Activated T-cell treated with anti-CD3 and anti-CD28 coated beads, Interleukin-2, amount 50 U/mL, for 48 hours (primary cell): Measurements from ENCODE around the gene GPER1.
A peak's percentile ranks its signal among the peaks of the same experiment; 100 is the strongest.

Experiments used
- DNase-seq, 2 experiments: peaks; one replicate each; pipeline ENCODE4 v3.0.0-alpha.2; 2020

GPER1 gene

GRCh38 chr7:1054438-1054837, 33.5 kb upstream of the GPER1 start:
- no peak for DNase-seq

- peak; percentile 39 to 51 for DNase-seq
Measured at GRCh38 chr7:1054861-1055450, 33.0 kb upstream of the GPER1 start.

DNA sequence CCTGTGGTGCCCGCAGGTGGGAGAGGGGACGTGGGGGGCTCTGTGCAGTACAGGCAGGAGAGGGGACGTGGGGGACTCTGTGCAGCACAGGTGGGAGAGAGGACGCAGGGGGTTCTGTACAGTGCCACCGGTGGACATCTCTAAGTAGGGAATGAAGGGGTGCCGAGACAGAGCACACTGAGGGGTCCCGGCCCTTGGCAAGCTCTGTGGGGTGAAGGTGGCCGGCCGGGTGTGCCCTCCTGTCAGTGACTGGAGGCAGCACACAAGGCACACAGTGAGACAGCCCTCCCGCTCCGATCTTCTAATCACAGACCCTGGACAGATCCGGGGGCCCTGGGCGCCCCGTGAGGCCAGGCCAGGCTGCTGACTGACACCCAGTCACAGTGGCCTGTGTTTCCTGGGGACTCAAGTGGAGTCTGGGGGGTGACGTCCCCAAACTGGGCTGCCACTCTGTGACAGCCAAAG, 32.4 kb upstream of the GPER1 start:
- no peak for DNase-seq

- no peak for DNase-seq
Measured at GRCh38 chr7:1055956-1056784, 31.7 kb upstream of the GPER1 start.

DNA sequence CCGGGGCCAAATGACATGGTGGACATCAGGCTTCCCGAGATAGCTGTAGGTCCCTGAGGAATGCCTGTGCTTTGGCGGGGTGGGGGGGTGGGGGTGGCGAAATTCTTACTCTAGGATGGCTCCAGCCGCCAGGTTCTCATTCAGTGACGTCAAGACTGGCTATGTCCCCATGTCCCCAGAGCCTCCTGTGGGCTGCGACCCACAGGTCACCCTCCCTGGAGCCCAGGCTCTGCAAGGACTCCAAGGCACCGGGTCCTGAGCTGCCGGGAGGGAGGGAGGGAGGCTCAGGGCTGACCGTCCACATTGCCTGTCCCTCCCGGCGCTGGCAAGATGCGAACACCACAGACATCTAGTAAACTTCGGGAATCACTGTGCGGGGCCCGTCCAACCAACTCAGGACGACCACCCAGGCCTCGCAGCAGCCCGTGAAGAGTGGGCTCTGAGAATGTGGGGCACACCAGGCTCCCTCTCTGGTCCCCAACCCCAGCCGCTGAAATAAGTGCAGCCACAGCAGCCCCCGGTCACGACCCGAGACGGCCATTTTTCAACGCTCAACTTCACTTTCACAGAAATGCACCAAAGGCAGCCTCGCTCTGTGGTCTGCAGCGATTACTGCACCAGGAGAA, 31.0 kb upstream of the GPER1 start:
- no peak for DNase-seq

GRCh38 chr7:1057416-1058291, 30.3 kb upstream of the GPER1 start:
- no peak for DNase-seq

GRCh38 chr7:1058311-1058710, 29.6 kb upstream of the GPER1 start:
- DNase-seq, result no peak

- no peak for DNase-seq
Measured at GRCh38 chr7:1058821-1059199, 29.1 kb upstream of the GPER1 start.

- DNase-seq, result peak; percentile 41 to 51
Measured at GRCh38 chr7:1059200-1060091, 28.5 kb upstream of the GPER1 start.

GRCh38 chr7:1060315-1061072, 27.4 kb upstream of the GPER1 start:
- no peak for DNase-seq

- no peak for DNase-seq
Measured at GRCh38 chr7:1061180-1061579, 26.7 kb upstream of the GPER1 start.

DNA sequence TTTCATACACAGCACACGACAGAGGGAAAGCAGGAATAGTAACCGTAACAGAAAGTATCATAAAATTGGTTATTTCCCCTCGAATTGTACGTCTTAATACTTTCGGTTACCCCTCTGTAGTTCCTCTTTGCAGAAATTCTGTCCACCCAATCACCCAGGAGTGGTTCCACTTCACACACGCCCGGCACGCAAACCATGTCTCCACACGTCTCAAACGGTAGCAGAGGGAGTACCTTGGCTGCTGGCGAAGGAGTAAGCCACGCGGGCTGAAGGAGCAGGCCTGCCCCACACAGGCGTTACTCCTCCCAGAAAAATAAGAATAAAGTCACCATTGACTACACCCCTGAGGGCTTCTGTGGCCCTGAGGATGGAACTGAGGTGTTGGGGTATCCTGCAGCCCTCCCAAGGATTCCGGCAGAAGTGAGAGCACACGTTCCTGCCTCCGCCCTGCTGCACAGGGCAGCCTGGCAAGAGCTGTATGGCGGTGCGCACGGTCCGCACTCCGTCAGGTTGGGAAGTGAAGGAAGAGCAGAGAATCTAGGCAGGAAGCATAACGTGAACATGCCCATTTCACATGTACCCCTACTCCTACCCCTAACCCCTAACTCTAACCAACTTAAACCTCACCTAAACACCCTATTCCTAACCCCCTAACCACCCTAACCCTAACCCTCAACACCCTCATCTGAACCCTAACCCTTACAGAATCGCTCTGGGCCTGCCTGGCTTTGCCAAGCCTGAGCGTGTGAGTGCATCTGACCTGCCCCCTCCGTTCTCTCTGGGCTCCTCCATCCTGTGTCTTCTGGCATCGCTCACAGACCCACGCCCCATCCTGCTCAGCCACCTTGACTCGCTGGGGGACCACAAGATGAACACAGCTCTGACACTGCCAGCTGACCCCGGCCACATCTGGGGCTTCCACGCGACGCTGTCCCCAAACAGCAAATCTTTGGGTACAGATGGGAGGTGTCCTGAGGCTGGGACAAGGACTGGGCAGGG, 25.3 kb upstream of the GPER1 start:
- no peak for DNase-seq

DNA sequence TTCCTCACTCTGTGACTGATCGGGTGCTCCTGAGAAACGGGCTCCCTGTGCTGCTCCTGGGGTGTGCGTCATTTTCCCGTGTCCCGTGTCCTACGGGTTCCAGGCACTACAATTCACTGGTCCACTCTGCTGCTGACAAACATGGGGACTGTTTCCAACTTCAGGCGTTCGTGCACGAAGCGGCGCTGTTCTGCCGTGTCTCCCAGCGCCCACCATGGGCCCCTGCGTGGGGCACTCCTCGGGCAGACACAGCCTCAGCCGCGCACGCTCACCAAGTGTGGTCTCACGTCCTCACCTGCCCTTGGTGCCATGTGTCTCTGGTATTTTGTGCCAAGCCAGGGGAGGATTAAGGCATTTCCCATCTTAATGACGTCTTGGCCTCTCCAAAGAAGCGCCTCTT, 24.6 kb upstream of the GPER1 start:
- no peak for DNase-seq

DNA sequence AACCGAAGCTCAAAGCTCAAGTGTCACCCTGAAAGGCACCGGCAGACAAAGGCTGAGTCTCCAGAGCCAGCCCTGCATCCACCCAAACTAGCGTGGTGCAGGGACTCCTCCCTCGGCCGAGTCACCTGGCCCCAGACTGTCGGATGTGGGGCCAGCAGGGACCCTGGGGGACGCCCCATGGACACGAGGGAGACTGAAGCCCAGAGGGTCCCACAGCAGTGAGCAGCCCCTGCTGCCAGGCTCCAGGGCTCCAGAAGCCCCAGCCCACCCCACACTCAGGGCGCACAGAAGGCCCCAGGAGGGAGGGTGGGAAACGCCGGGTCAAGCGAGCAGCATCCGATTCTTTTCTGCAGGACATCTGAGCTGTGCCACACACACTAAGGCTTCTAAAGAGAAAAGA, 23.3 kb upstream of the GPER1 start:
- DNase-seq, result no peak

DNA sequence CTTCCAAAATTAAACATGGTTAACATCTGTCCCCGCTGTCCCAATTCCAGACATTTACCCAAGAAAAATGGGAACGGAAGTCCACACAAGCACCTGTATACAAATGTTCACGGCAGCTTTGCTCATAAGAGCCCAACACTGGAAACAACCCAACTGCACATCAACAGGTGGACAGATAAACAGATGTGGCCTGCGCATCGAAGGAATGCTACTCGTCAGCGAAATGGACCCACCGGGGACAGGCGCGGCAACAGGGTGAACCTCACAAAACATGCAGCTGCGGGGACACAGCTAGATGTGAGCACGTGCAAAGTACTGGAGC, 22.7 kb upstream of the GPER1 start:
- DNase-seq, result no peak

DNA sequence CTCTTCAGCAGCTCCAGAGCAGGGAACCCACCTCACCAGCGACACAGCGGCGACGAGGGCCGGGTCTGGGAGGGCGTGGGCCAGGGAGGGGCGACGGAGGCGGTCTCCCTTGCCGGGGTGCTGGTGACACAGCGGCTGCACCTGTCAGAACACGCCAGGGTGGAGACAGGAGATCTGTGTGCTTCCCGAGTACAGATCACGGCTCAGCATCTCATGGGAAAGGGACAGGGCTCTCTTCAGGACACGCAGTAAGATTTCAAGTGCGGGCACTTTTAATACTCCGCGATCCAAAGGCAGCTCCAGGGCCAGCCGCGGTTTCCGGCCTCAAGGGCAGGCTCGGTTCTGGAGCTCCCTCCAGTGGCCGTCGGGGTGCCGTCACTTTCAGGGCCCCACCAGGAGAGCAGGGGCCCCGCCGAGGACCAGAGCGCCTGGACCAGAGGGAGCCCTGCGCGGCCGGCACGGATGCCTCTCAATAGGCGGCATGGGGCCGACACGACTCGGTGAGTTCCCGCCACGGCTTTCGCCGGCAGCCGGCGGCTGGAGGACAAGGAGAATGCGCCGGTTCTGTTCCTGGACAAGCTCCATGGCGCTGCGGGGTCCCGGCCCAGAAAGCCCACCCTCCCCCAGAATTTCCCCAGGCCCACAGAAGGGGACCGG, 22.2 kb upstream of the GPER1 start:
- peak; percentile 88 to 90 for DNase-seq

DNA sequence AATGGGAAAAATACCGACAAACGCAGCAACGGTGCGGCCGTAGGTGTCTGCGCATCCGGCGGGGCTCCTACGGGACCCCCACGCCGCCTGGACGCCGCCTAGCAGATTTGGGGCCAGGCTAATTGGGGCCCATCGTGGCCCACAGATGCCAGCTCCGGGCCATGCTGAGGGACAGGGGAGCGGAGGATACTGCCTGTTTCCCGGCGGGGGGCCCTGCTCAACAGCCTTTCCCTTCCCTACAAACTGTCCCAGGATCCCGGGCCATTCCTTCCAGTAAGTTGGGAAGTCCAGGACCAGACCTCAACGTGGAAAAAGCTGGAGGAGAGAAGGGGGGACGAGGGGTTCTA, 21.7 kb upstream of the GPER1 start:
- no peak for DNase-seq

DNA sequence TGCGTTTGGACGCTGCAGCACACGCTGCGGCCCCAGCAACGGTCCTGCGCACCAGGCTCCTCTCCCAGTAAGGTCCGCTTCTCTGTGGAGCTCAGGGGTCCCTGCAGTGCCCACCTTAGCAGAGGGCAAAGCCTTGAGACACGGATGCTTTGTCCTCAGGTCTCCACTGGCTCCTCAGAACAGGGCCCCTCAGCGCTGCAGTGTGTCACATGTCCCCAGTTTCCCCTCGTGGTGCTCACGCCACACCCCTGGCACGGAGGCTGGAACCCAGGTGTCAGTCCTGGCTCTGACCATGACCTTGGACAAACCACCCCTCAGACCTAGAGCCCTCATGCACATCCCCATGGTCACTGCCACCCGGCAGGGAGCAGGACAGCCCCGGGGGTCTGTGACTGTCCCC, 19.9 kb upstream of the GPER1 start:
- DNase-seq, result no peak

DNA sequence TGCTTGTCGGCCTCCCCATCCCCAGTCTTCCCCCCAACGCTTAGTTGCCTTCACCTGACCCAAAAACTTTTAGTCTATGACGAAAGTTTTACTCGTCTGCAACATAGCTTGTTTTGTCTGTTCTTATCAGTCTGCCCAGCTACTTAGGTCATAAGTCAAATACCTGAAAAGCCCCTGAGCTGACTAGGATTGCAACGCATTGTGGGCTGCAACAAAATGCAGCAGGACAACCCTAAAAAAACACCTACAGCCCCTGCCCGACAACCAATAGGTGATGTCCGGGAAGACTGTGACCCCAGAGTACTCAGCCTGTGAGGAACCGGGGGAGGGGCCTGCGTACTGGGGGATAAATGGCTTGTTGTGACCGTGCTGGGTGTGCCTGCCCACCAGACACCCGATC, 19.3 kb upstream of the GPER1 start:
- DNase-seq, result no peak

DNA sequence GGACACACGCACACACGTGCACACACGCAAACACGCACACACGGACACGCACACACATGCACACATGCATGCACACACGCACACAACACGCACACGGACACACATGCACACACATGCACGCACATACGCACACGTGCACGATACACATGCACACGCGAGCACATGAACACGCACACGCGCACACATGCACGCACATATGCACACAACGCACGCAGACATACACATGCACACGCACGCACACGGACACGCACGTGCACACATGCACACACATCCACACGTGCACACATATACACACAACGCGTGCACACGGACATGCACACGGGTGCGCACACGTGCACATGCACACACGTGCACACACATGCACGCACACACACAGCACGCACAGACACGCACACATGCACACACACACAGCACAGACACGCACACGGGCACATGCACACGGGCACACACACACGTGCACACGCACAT, 17.3 kb upstream of the GPER1 start:
- no peak for DNase-seq
